ENCODE measurements around the gene SPOCK2. TPM values are rescaled to one million over a fixed set of nuclear protein-coding genes. Genes with fewer than 3 reads are reported as not detected.

Gene SPOCK2
- total and polyA plus RNA-seq, 2 donors (not counting 1 experiment from before 2014, with no cell fraction given), result 39.1 to 139 TPM

- WGBS (ENCODE audit: insufficient coverage), result 93% methylated on average over 11 of the region's 16 CpGs
- no peak overlapping the region for H3K4me2 ChIP-seq (replicated peaks; ENCODE audit: low read depth, low read length, poor library complexity, severe bottlenecking)
- H3K9me3 ChIP-seq (ENCODE audit: control extremely low read depth in 1 of 3, control insufficient read depth in 2 of 3, insufficient read depth in 1 of 3, low read length in 2 of 3), result no peaks in the 10 kb centered on the region
- no peaks in the 10 kb centered on the region for H3K9me3 Mint-ChIP-seq (ENCODE audit: insufficient read depth)
- peaks cover 39 to 66% of the 10 kb centered on the region in 2 donors for H3K4me1 ChIP-seq (ENCODE audit: control insufficient read depth in 2 of 2, insufficient read depth in 2 of 2, low read length in 2 of 2)
- H3K27ac ChIP-seq (ENCODE audit: low read length in 2 of 2), result no peak overlapping the region
- no peak overlapping the region for H3K4me3 ChIP-seq (ENCODE audit: control extremely low read depth in 1 of 5, extremely low read depth in 1 of 5, insufficient read depth in 1 of 5, low read depth in 2 of 5, low read length in 4 of 5)
- no peak overlapping the region for H3K4me3 Mint-ChIP-seq
- H3K27me3 Mint-ChIP-seq, result no peaks in the 10 kb centered on the region
- CTCF ChIA-PET, result interaction anchor here (1.1 kb wide), 1 partner anchor 253 kb away, joined by 4 read pairs; no protein-coding TSS in a partner anchor
- H3K27ac Mint-ChIP-seq, result peak overlapping the region; percentile 71
- H4K20me1 ChIP-seq (ENCODE audit: control insufficient read depth, insufficient read depth, low read length, poor library complexity, severe bottlenecking), result peaks cover 5% of the 10 kb centered on the region
- intact Hi-C loops (cut with micrococcal nuclease), result no loop called here
- ATAC-seq (ENCODE audit: low read depth), result no peak
- peaks cover 0 to 30% of the 10 kb centered on the region in 2 experiments for H3K36me3 ChIP-seq (replicated peaks in 1 of 2; ENCODE audit: control extremely low read depth in 1 of 2, control insufficient read depth in 1 of 2, extremely low read depth in 1 of 2, insufficient read depth in 2 of 2, low read length in 1 of 2)
- no peak overlapping the region for H3K9ac ChIP-seq (ENCODE audit: low read length)
- DNase-seq, result no peak
- H3K79me2 ChIP-seq (ENCODE audit: control insufficient read depth, insufficient read depth, low read length), result peaks cover 79% of the 10 kb centered on the region
- H2AFZ ChIP-seq (ENCODE audit: insufficient read depth, low read depth, low read length, poor library complexity, severe bottlenecking), result no peak overlapping the region
- TF ChIP-seq EZH2 (IDR thresholded peaks at IDR 0.05; ENCODE audit: borderline replicate concordance, insufficient read depth, low read depth, low read length, poor library complexity, severe bottlenecking), result no peak
- no peak for TF ChIP-seq CTCF (IDR thresholded peaks at IDR 0.05)
- POLR2A ChIA-PET, result interaction anchor here (1.9 kb wide), 1 partner anchor 35 kb away, joined by 13 read pairs; no protein-coding TSS in a partner anchor
- H3K27me3 ChIP-seq (replicated peaks in 1 of 4; ENCODE audit: control extremely low read depth in 1 of 4, control insufficient read depth in 3 of 4, insufficient read depth in 4 of 4, low read length in 3 of 4), result no peaks in the 10 kb centered on the region
- H3K4me1 Mint-ChIP-seq, result peaks cover 79% of the 10 kb centered on the region
Measured at GRCh38 chr10:72083790-72084459, 4.4 kb downstream of the SPOCK2 start.

All from B cell (primary cell).